ENCODE data around the gene PRDM16. TPM values are rescaled to one million over a fixed set of nuclear protein-coding genes. Genes with fewer than 3 reads are reported as not detected.
A peak's percentile ranks its signal among the peaks of the same experiment; 100 is the strongest.

The PRDM16 gene
- total and polyA plus RNA-seq, 2 of the 13 experiments (the other 11 are each of a cell fraction or from before 2014, with no cell fraction given) = 0.15 to 0.81 TPM

GRCh38 chr1:3312898-3313575, 244.0 kb downstream of the PRDM16 start (continued):
- TF ChIP-seq CREB3 (CRISPR knock-in tag; IDR thresholded peaks at IDR 0.05) (no peak), ZNF547 (CRISPR knock-in tag; IDR thresholded peaks at IDR 0.05) (no peak), CEBPB (IDR thresholded peaks at IDR 0.05; ENCODE audit: borderline replicate concordance, low read depth, low read length) (no peak), BRCA1 (CRISPR knock-in tag; IDR thresholded peaks at IDR 0.05) (no peak), ZNF510 (CRISPR knock-in tag; IDR thresholded peaks at IDR 0.05; ENCODE audit: low read depth) (no peak), KLF9 (CRISPR knock-in tag; IDR thresholded peaks at IDR 0.05; ENCODE audit: low read depth) (no peak), MTF1 (CRISPR knock-in tag; IDR thresholded peaks at IDR 0.05) (no peak), TIGD3 (CRISPR knock-in tag; IDR thresholded peaks at IDR 0.05; ENCODE audit: borderline replicate concordance) (no peak), SNAPC5 (CRISPR knock-in tag; IDR thresholded peaks at IDR 0.05; ENCODE audit: borderline replicate concordance) (no peak), E2F1 (CRISPR knock-in tag; IDR thresholded peaks at IDR 0.05) (no peak), ZNF644 (CRISPR knock-in tag; IDR thresholded peaks at IDR 0.05; ENCODE audit: low read depth) (no peak), THRA (CRISPR knock-in tag; IDR thresholded peaks at IDR 0.05; ENCODE audit: borderline replicate concordance) (no peak), ZKSCAN1 (IDR thresholded peaks at IDR 0.05; ENCODE audit: low read length) (no peak), ZNF17 (CRISPR knock-in tag; IDR thresholded peaks at IDR 0.05) (no peak), TRIM24 (CRISPR knock-in tag; IDR thresholded peaks at IDR 0.05) (no peak), LCORL (IDR thresholded peaks at IDR 0.05) (no peak), LCORL (CRISPR knock-in tag; IDR thresholded peaks at IDR 0.05) (no peak), RORA (CRISPR knock-in tag; IDR thresholded peaks at IDR 0.05) (no peak), FOXJ3 (CRISPR knock-in tag; IDR thresholded peaks at IDR 0.05; ENCODE audit: borderline replicate concordance) (no peak), ZNF350 (CRISPR knock-in tag; IDR thresholded peaks at IDR 0.05; ENCODE audit: borderline replicate concordance, low read depth) (no peak), ZNF24 (IDR thresholded peaks at IDR 0.05) (no peak), SP1 (IDR thresholded peaks at IDR 0.05) (no peak), SP1 (CRISPR knock-in tag; IDR thresholded peaks at IDR 0.05) (no peak), HMG20A (CRISPR knock-in tag; IDR thresholded peaks at IDR 0.05; ENCODE audit: borderline replicate concordance) (0 out of 2 replicates have a peak, but pooled peaks have one; percentile 17), KLF6 (CRISPR knock-in tag; IDR thresholded peaks at IDR 0.05) (no peak), SATB2 (CRISPR knock-in tag; IDR thresholded peaks at IDR 0.05) (no peak), ZMAT3 (CRISPR knock-in tag; conservative IDR thresholded peaks at IDR 0.05) (no peak), ETV5 (CRISPR knock-in tag; IDR thresholded peaks at IDR 0.05; ENCODE audit: borderline replicate concordance) (0 out of 2 replicates have a peak, but pooled peaks have one; percentile 10), ZSCAN25 (CRISPR knock-in tag; IDR thresholded peaks at IDR 0.05) (no peak), SKI (IDR thresholded peaks at IDR 0.05; ENCODE audit: partially characterized antibody) (no peak)
